IMR-90 (cell line): ENCODE results near the gene STK10. TPM values are rescaled to one million over a fixed set of nuclear protein-coding genes. Genes with fewer than 3 reads are reported as not detected.
A peak's percentile ranks its signal among the peaks of the same experiment; 100 is the strongest.

ENCODE experiments used
- ATAC-seq: fragments of 200-7000 bp; cut with Tn5 transposase; 2 replicates; pipeline ENCODE4 v1.9.1; 2020; ENCODE audit warnings: low read depth, mild to moderate bottlenecking, moderate library complexity
- BruUV-seq: library from RNA; stranded (reverse); fragments of 400-500 nt; replicated peaks from 2 replicates; lab custom pipeline; 2021; lab: Mats Ljungman, UMichigan
- CTCF ChIA-PET: fragments of 300-600 bp; formaldehyde crosslinking; extraction: SDS; loops from one replicate; lab custom pipeline; 2021; ENCODE audit warnings: antibody characterized with exemption; lab: Yijun Ruan, JAX
- POLR2A ChIA-PET: fragments of 300-600 bp; sonication (Branson Sonifier 250); formaldehyde crosslinking; loops from one replicate; lab custom pipeline; 2022; ENCODE audit warnings: antibody characterized with exemption; ENCODE audit not compliant: unreplicated experiment; lab: Charles Lee
- DNase-seq: peaks from one replicate; pipeline ENCODE4 v3.0.0; 2013
- H2AFZ ChIP-seq: replicated peaks from 2 replicates; pipeline ENCODE3; 2013; ENCODE audit warnings: low read length, mild to moderate bottlenecking; ENCODE audit not compliant: poor library complexity
- H2AK5ac ChIP-seq: 2 replicates; pipeline ENCODE4 v1.6.1; 2013; ENCODE audit warnings: low read depth, low read length, inconsistent platforms
- H2AK9ac ChIP-seq: replicated peaks from 2 replicates; pipeline ENCODE3; 2013; ENCODE audit warnings: mild to moderate bottlenecking, low read depth, low read length, moderate library complexity; ENCODE audit not compliant: poor library complexity
- H2BK120ac ChIP-seq: 2 replicates; pipeline ENCODE4 v1.6.1; 2013; ENCODE audit warnings: low read depth, low read length, inconsistent platforms
- H2BK15ac ChIP-seq: 3 replicates; pipeline ENCODE4 v1.6.1; 2013; ENCODE audit warnings: low read depth, low read length, inconsistent platforms
- H2BK20ac ChIP-seq: 2 replicates; pipeline ENCODE4 v1.6.1; 2013; ENCODE audit warnings: low read depth, mild to moderate bottlenecking, inconsistent platforms, low read length, moderate library complexity
- H2BK5ac ChIP-seq: 2 replicates; pipeline ENCODE4 v1.6.1; 2013; ENCODE audit warnings: mild to moderate bottlenecking, low read depth, low read length, inconsistent platforms; ENCODE audit not compliant: poor library complexity, severe bottlenecking
- H3K14ac ChIP-seq: replicated peaks from 2 replicates; pipeline ENCODE4 v1.6.1; 2013; ENCODE audit warnings: low read depth, low read length, inconsistent platforms
- H3K18ac ChIP-seq: 2 replicates; pipeline ENCODE4 v1.6.1; 2013; ENCODE audit warnings: low read depth, low read length, control low read depth
- H3K23ac ChIP-seq: 2 replicates; pipeline ENCODE4 v1.6.1; 2013; ENCODE audit warnings: low read depth, low read length, inconsistent platforms
- H3K27ac ChIP-seq: 2 replicates; pipeline ENCODE4 v1.5.1; 2013; ENCODE audit warnings: mild to moderate bottlenecking, control low read depth, low read length; ENCODE audit not compliant: insufficient read depth
- H3K27me3 ChIP-seq: 2 replicates; pipeline ENCODE4 v1.6.1; 2013; ENCODE audit warnings: low read length; ENCODE audit not compliant: control insufficient read depth, insufficient read depth
- H3K36me3 ChIP-seq: 2 replicates; pipeline ENCODE4 v1.6.1; 2013; ENCODE audit warnings: low read length, mixed read lengths; ENCODE audit not compliant: control insufficient read depth, insufficient read depth
- H3K4ac ChIP-seq: 2 replicates; pipeline ENCODE4 v1.6.1; 2013; ENCODE audit warnings: low read depth, low read length, inconsistent platforms
- H3K4me1 ChIP-seq: 2 replicates; pipeline ENCODE4 v1.6.1; 2013; ENCODE audit warnings: low read length, mixed read lengths; ENCODE audit not compliant: control insufficient read depth, insufficient read depth
- H3K4me2 ChIP-seq: 2 replicates; pipeline ENCODE4 v1.6.1; 2013; ENCODE audit warnings: low read depth, mild to moderate bottlenecking, control low read depth, low read length, moderate library complexity
- H3K4me3 ChIP-seq: 2 replicates; pipeline ENCODE4 v1.5.1; 2013; ENCODE audit warnings: low read depth, mild to moderate bottlenecking, control low read depth, low read length, moderate library complexity; ENCODE audit not compliant: insufficient read depth
- H3K56ac ChIP-seq: 2 replicates; pipeline ENCODE4 v1.6.1; 2013; ENCODE audit warnings: low read length, inconsistent platforms; ENCODE audit not compliant: insufficient read depth; ENCODE audit errors: extremely low read depth
- H3K79me1 ChIP-seq, 2 experiments: 2 replicates each; pipeline ENCODE4 v1.6.1; 2013; ENCODE audit warnings: low read length in 2 of 2, inconsistent platforms in 1 of 2, low read depth in 1 of 2
- H3K9ac ChIP-seq: 2 replicates; pipeline ENCODE4 v1.6.1; 2013; ENCODE audit warnings: low read depth, low read length, control low read depth
- H3K9me1 ChIP-seq: 2 replicates; pipeline ENCODE4 v1.6.1; 2013; ENCODE audit warnings: low read length, inconsistent platforms; ENCODE audit not compliant: insufficient read depth
- H3K9me3 ChIP-seq: 2 replicates; pipeline ENCODE4 v1.6.1; 2013; ENCODE audit warnings: low read length; ENCODE audit not compliant: control insufficient read depth, insufficient read depth
- H4K20me1 ChIP-seq: 2 replicates; pipeline ENCODE4 v1.6.1; 2013; ENCODE audit warnings: low read length, inconsistent platforms; ENCODE audit not compliant: insufficient read depth
- H4K5ac ChIP-seq: 2 replicates; pipeline ENCODE4 v1.6.1; 2013; ENCODE audit warnings: mild to moderate bottlenecking, low read depth, low read length, control low read depth
- H4K8ac ChIP-seq, 2 experiments: 2 replicates each; pipeline ENCODE4 v1.6.1; 2013; ENCODE audit warnings: low read depth in 2 of 2, low read length in 2 of 2, control low read depth in 1 of 2, inconsistent platforms in 1 of 2
- H4K91ac ChIP-seq: 2 replicates; pipeline ENCODE4 v1.6.1; 2013; ENCODE audit warnings: low read depth, low read length, inconsistent platforms; ENCODE audit not compliant: insufficient read depth
- BHLHE40 ChIP-seq: fragments of 150-350 bp; IDR thresholded peaks from 2 replicates; pipeline ENCODE4 v1.6.1; 2016; ENCODE audit warnings: mild to moderate bottlenecking, low read depth, low read length
- CEBPB ChIP-seq: IDR thresholded peaks from 2 replicates; pipeline ENCODE4 v1.6.1; 2012; ENCODE audit warnings: low read depth, low read length, improper control_type of control experiment
- MAFK ChIP-seq: IDR thresholded peaks from 2 replicates; pipeline ENCODE4 v1.6.1; 2012; ENCODE audit warnings: low read depth, low read length, improper control_type of control experiment
- MAZ ChIP-seq: IDR thresholded peaks from 2 replicates; pipeline ENCODE4 v1.6.1; 2012; ENCODE audit warnings: low read depth, mild to moderate bottlenecking, low read length, improper control_type of control experiment, moderate library complexity, borderline replicate concordance
- MXI1 ChIP-seq: IDR thresholded peaks from 2 replicates; pipeline ENCODE4 v1.6.1; 2012; ENCODE audit warnings: low read depth, mild to moderate bottlenecking, low read length, moderate library complexity, borderline replicate concordance
- RCOR1 ChIP-seq: IDR thresholded peaks from 2 replicates; pipeline ENCODE4 v1.6.1; 2012; ENCODE audit warnings: mild to moderate bottlenecking, low read length, improper control_type of control experiment; ENCODE audit not compliant: insufficient replicate concordance
- SMC3 ChIP-seq: fragments of 150-350 bp; IDR thresholded peaks from 2 replicates; pipeline ENCODE4 v1.6.1; 2016; ENCODE audit warnings: low read depth, mild to moderate bottlenecking, antibody characterized with exemption, low read length, moderate library complexity
- WGBS, 2 experiments: methylation state at CpG; one replicate each; pipeline versions ENCODE4 v1.1.5 to v1.1.7; 2013; ENCODE audit warnings: missing lambda C conversion rate in 2 of 2; ENCODE audit not compliant: insufficient read length in 1 of 2; ENCODE audit errors: extremely low coverage in 2 of 2; 5-methylcytosine and 5-hydroxymethylcytosine counted together
- dilution Hi-C: fragments of 300-500 bp; cut with HindIII; formaldehyde crosslinking; loops from one replicate; pipeline ENCODE4 v1.14.3; 2018; ENCODE audit warnings: low sequenced_read_pairs; ENCODE audit not compliant: unreplicated experiment
- in situ Hi-C: fragments of 300-500 bp; cut with MboI; formaldehyde crosslinking; loops from 3 replicates; pipeline ENCODE4 v1.14.3; 2019; ENCODE audit warnings: low sequenced_read_pairs, inconsistent platforms, mixed read lengths
- intact Hi-C: fragments of 100-400 bp; cut with micrococcal nuclease; formaldehyde crosslinking; loops from 2 replicates; pipeline ENCODE4 v1.10.0; 2022
- polyA plus RNA-seq, 3 experiments: library from polyadenylated mRNA; depleted of rRNA; stranded (reverse); fragments of >200 nt; gene quantifications; 2 replicates each; pipeline ENCODE4 v1.2.3, GENCODE V29; 2012; ENCODE audit warnings: low replicate concordance in 1 of 3
- total RNA-seq: library from RNA; depleted of rRNA; stranded (reverse); fragments of >200 nt; gene quantifications from 2 replicates; pipeline ENCODE4 v1.2.3, GENCODE V29; 2012
- TF ChIP-seq, protein P1 (sequence below): fragments of 150-350 bp; IDR thresholded peaks from 2 replicates; pipeline ENCODE4 v1.6.1; 2016; ENCODE audit warnings: low read depth, mild to moderate bottlenecking, low read length, moderate library complexity, borderline replicate concordance
- TF ChIP-seq, protein P2 (sequence below): fragments of 150-350 bp; IDR thresholded peaks from 2 replicates; pipeline ENCODE4 v1.6.1; 2017; ENCODE audit warnings: mild to moderate bottlenecking, antibody characterized with exemption, low read length, low read depth

Gene STK10
- total and polyA plus RNA-seq, 2 of the 4 experiments (the other 2 are of a cell fraction): 15.4 to 18.5 TPM

- Histone ChIP-seq H3K79me1 (peaks cover 6 to 55% of the 10 kb centered on the region in 2 experiments; a peak in 3 of 4 replicates), H3K14ac (no peak overlapping the region), H2BK5ac (no peak overlapping the region), H4K8ac (no peak overlapping the region), H2BK20ac (peak overlapping the region; percentile 28; the same call in 1 of the 2 replicates), H3K27me3 (no peaks in the 10 kb centered on the region), H4K20me1 (peaks cover 4% of the 10 kb centered on the region; the same call in 1 of the 2 replicates), H3K4me1 (peaks cover 29% of the 10 kb centered on the region), H3K9me1 (peaks cover 20% of the 10 kb centered on the region), H3K4me3 (no peak overlapping the region), H3K27ac (no peak overlapping the region), H3K4me2 (no peak overlapping the region), H3K9me3 (no peaks in the 10 kb centered on the region), H4K5ac (no peak overlapping the region), H3K9ac (no peak overlapping the region), H3K4ac (peak overlapping the region; percentile 99), H2AFZ (no peak overlapping the region), H3K18ac (no peak overlapping the region), H2BK15ac (no peak overlapping the region), H3K56ac (no peak overlapping the region), H3K36me3 (peaks cover 12% of the 10 kb centered on the region), H2BK120ac (peak overlapping the region; percentile 98), H4K91ac (peak overlapping the region; percentile 48; the same call in 1 of the 2 replicates), H2AK5ac (peak overlapping the region; percentile 66; the same call in 1 of the 2 replicates), H3K23ac (no peak overlapping the region; the same call in 1 of the 2 replicates), H2AK9ac (no peak overlapping the region)
- DNase-seq (no peak), ATAC-seq (no peak)
- TF ChIP-seq MAFK (no peak), MAZ (no peak), SMC3 (no peak), RCOR1 (no peak), CEBPB (no peak), BHLHE40 (no peak), MXI1 (no peak)
- TF ChIP-seq, protein P1, sequence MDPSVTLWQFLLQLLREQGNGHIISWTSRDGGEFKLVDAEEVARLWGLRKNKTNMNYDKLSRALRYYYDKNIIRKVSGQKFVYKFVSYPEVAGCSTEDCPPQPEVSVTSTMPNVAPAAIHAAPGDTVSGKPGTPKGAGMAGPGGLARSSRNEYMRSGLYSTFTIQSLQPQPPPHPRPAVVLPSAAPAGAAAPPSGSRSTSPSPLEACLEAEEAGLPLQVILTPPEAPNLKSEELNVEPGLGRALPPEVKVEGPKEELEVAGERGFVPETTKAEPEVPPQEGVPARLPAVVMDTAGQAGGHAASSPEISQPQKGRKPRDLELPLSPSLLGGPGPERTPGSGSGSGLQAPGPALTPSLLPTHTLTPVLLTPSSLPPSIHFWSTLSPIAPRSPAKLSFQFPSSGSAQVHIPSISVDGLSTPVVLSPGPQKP: no peak
- TF ChIP-seq, protein P2, sequence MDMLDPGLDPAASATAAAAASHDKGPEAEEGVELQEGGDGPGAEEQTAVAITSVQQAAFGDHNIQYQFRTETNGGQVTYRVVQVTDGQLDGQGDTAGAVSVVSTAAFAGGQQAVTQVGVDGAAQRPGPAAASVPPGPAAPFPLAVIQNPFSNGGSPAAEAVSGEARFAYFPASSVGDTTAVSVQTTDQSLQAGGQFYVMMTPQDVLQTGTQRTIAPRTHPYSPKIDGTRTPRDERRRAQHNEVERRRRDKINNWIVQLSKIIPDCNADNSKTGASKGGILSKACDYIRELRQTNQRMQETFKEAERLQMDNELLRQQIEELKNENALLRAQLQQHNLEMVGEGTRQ: no peak
- in situ Hi-C loops: loop anchor here (5.0 to 10.0 kb wide), 2 partner anchors 82 to 180 kb away; partner anchors contain the start of genes STK10 and UBTD2
- no CpG with 5 or more reads among the region's 17 CpGs for WGBS, 2 experiments
- ChIA-PET POLR2A (no interaction called here), CTCF (interaction anchor here (1.5 to 1.8 kb wide), 2 partner anchors 79 to 188 kb away, joined by 3 read pairs; no protein-coding TSS in a partner anchor)
- no TSS peak for BruUV-seq
- intact Hi-C loops: loop anchor here (10.0 kb wide), 2 partner anchors 250 to 350 kb away; partner anchors contain the start of gene SH3PXD2B
- dilution Hi-C loops: no loop called here
Observed at GRCh38 chr5:172104801-172105701, 83.0 kb downstream of the STK10 start.
